Measurements from ENCODE around the gene BACE2.

GRCh38 chr21:41120997-41121396 is 47.0 kb upstream of the BACE2 start:
- TF ChIP-seq EZH2 (IDR thresholded peaks at IDR 0.05) (no peak), ZNF274 (IDR thresholded peaks at IDR 0.05; ENCODE audit: low read depth, low read length) (no peak), CTCF (IDR thresholded peaks at IDR 0.05 in 2 of 3, conservative IDR thresholded peaks at IDR 0.05 in 1 of 3; ENCODE audit: borderline replicate concordance in 1 of 3, insufficient read depth in 1 of 3, low read depth in 2 of 3, low read length in 2 of 3) (no peak), REST (IDR thresholded peaks at IDR 0.05; ENCODE audit: low read depth) (no peak), ATF3 (IDR thresholded peaks at IDR 0.05) (no peak), SIN3A (IDR thresholded peaks at IDR 0.05; ENCODE audit: low read depth) (no peak), POLR2AphosphoS5 (IDR thresholded peaks at IDR 0.05; ENCODE audit: low read depth, low read length) (no peak), SRF (IDR thresholded peaks at IDR 0.05; ENCODE audit: low read depth) (no peak), POLR2A (IDR thresholded peaks at IDR 0.05; ENCODE audit: borderline replicate concordance, extremely low read depth, insufficient read depth, insufficient read length) (no peak), CEBPB (IDR thresholded peaks at IDR 0.05; ENCODE audit: low read depth) (no peak), ZFX (IDR thresholded peaks at IDR 0.05) (no peak), SP1 (IDR thresholded peaks at IDR 0.05; ENCODE audit: low read depth) (no peak), TCF7L2 (IDR thresholded peaks at IDR 0.05; ENCODE audit: borderline replicate concordance, extremely low read depth, insufficient read depth, insufficient read length) (no peak), ELF1 (IDR thresholded peaks at IDR 0.05; ENCODE audit: borderline replicate concordance, low read depth) (no peak)

Data from HCT116 (cell line).